Sigmoid colon (tissue), 4 donors: ENCODE measurements around the gene PHACTR3.

ENCODE experiments used
- POLR2AphosphoS5 ChIP-seq, 4 donors: sonication (generic); formaldehyde crosslinking; IDR thresholded peaks; one replicate each; pipeline ENCODE4 v1.6.1; 2017; ENCODE audit warnings: antibody characterized with exemption in 4 of 4
- TF ChIP-seq, protein P1 (sequence below), 4 experiments: fragments of 450-650 bp in 3 of 4; fragments of 200-600 bp in 1 of 4; IDR thresholded peaks; one replicate each; pipeline ENCODE4 v1.5.1; 2016 to 2019; ENCODE audit warnings: antibody characterized with exemption in 4 of 4, mild to moderate bottlenecking in 3 of 4, moderate library complexity in 2 of 4

DNA sequence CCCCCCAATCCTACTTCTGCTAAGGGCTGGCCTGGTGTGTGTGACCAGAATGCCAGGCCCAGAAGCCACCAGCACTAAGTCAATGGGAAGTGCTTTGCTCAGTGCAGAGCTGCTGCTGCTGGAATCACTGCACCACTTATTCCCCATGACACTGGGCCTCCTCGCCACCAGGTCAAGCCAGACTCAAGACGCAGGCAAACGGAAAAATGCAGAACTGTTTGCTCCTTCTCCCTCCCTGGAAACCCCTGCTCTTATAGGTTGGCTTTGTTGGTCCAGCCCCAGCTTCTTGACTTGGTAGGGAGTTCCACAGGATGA lies 121.9 kb downstream of the PHACTR3 start:
- TF ChIP-seq, protein P1, sequence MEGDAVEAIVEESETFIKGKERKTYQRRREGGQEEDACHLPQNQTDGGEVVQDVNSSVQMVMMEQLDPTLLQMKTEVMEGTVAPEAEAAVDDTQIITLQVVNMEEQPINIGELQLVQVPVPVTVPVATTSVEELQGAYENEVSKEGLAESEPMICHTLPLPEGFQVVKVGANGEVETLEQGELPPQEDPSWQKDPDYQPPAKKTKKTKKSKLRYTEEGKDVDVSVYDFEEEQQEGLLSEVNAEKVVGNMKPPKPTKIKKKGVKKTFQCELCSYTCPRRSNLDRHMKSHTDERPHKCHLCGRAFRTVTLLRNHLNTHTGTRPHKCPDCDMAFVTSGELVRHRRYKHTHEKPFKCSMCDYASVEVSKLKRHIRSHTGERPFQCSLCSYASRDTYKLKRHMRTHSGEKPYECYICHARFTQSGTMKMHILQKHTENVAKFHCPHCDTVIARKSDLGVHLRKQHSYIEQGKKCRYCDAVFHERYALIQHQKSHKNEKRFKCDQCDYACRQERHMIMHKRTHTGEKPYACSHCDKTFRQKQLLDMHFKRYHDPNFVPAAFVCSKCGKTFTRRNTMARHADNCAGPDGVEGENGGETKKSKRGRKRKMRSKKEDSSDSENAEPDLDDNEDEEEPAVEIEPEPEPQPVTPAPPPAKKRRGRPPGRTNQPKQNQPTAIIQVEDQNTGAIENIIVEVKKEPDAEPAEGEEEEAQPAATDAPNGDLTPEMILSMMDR (IDR thresholded peaks at IDR 0.05) = no peak
- TF ChIP-seq POLR2AphosphoS5 (IDR thresholded peaks at IDR 0.05) = no peak
